Keratinocyte (primary cell): ENCODE measurements around the gene CASZ1. TPM values are rescaled to one million over a fixed set of nuclear protein-coding genes. Genes with fewer than 3 reads are reported as not detected.

Source experiments
- DNase-seq: peaks from one replicate; pipeline ENCODE4 v3.0.0-alpha.2; 2011; ENCODE audit warnings: low read depth, missing footprints, low spot score
- FAIRE-seq: peaks from 2 replicates; lab custom pipeline; 2011; peaks lifted over from hg19 to GRCh38; lab: Jason Lieb, UNC
- H2AFZ ChIP-seq: 2 replicates; pipeline ENCODE4 v1.6.0; 2012; ENCODE audit warnings: low read length, control low read depth, inconsistent platforms; ENCODE audit not compliant: control insufficient read depth
- H3K27ac ChIP-seq: 2 replicates; pipeline ENCODE4 v1.5.1; 2011; ENCODE audit warnings: low read length; ENCODE audit not compliant: control insufficient read depth, insufficient read depth
- H3K27me3 ChIP-seq: 3 replicates; pipeline ENCODE4 v1.6.0; 2011; ENCODE audit warnings: low read length; ENCODE audit not compliant: control insufficient read depth, insufficient read depth; ENCODE audit errors: extremely low read depth
- H3K36me3 ChIP-seq, 2 experiments: 2 replicates in 1 of 2; 3 replicates in 1 of 2; pipeline ENCODE4 v1.5.1; 2011; ENCODE audit warnings: low read length in 2 of 2, mild to moderate bottlenecking in 1 of 2; ENCODE audit not compliant: control insufficient read depth in 2 of 2, insufficient read depth in 2 of 2; ENCODE audit errors: extremely low read depth in 1 of 2
- H3K4me1 ChIP-seq: 3 replicates; pipeline ENCODE4 v1.5.1; 2011; ENCODE audit warnings: low read length; ENCODE audit not compliant: control insufficient read depth, insufficient read depth; ENCODE audit errors: extremely low read depth
- H3K4me2 ChIP-seq: 3 replicates; pipeline ENCODE4 v1.6.0; 2011; ENCODE audit warnings: low read depth, low read length; ENCODE audit not compliant: control insufficient read depth, insufficient read depth; ENCODE audit errors: extremely low read depth
- H3K4me3 ChIP-seq, 3 experiments: fragments of 200-600 bp in 1 of 3; sonication (generic) in 1 of 3; 2 replicates in 2 of 3; 3 replicates in 1 of 3; pipeline ENCODE4 v1.5.1; 2011 to 2016; ENCODE audit warnings: low read length in 3 of 3, mild to moderate bottlenecking in 3 of 3, control low read depth in 2 of 3, inconsistent platforms in 1 of 3, low read depth in 1 of 3, mixed read lengths in 1 of 3, mixed run types in 1 of 3, moderate library complexity in 1 of 3; ENCODE audit not compliant: control insufficient read depth in 2 of 3, insufficient read depth in 2 of 3; ENCODE audit errors: extremely low read depth in 1 of 3
- H3K79me2 ChIP-seq: 2 replicates; pipeline ENCODE4 v1.6.0; 2012; ENCODE audit warnings: low read length; ENCODE audit not compliant: control insufficient read depth, insufficient read depth
- H3K9ac ChIP-seq: 3 replicates; pipeline ENCODE4 v1.6.0; 2011; ENCODE audit warnings: low read length; ENCODE audit not compliant: control insufficient read depth, insufficient read depth; ENCODE audit errors: extremely low read depth
- H3K9me1 ChIP-seq: 3 replicates; pipeline ENCODE4 v1.6.0; 2011; ENCODE audit warnings: low read length; ENCODE audit not compliant: control insufficient read depth, insufficient read depth; ENCODE audit errors: extremely low read depth
- H3K9me3 ChIP-seq: 2 replicates; pipeline ENCODE4 v1.5.1; 2012; ENCODE audit warnings: low read depth, low read length; ENCODE audit not compliant: control insufficient read depth
- H4K20me1 ChIP-seq: 3 replicates; pipeline ENCODE4 v1.6.0; 2011; ENCODE audit warnings: low read length; ENCODE audit not compliant: control insufficient read depth, insufficient read depth; ENCODE audit errors: extremely low read depth
- EZH2 ChIP-seq: IDR thresholded peaks from one replicate; pipeline ENCODE4 v1.6.1; 2012; ENCODE audit warnings: inconsistent platforms, mild to moderate bottlenecking, low read length, moderate library complexity
- dilution Hi-C: fragments of 300-500 bp; cut with MboI; formaldehyde crosslinking; loops from one replicate; pipeline ENCODE4 v1.7.0; 2020; ENCODE audit warnings: low sequenced_read_pairs; ENCODE audit not compliant: extremely low pct_ligation_motif_present
- polyA plus RNA-seq, 5 experiments: library from polyadenylated mRNA; depleted of rRNA in 3 of 5; stranded (reverse) in 3 of 5; stranded (forward) in 1 of 5; unstranded in 1 of 5; fragments of >200 nt; gene quantifications; 1 replicate in 1 of 5; 2 replicates in 3 of 5; 3 replicates in 1 of 5; pipeline versions ENCODE4 v1.2.1 to v1.2.3, GENCODE V29; 2011 to 2012; ENCODE audit warnings: missing spikeins in 2 of 5, low read depth in 1 of 5, low replicate concordance in 1 of 5
- TF ChIP-seq, protein P1 (sequence below), 3 experiments: IDR thresholded peaks in 1 of 3; conservative IDR thresholded peaks in 1 of 3; optimal IDR thresholded peaks in 1 of 3; 2 replicates in 2 of 3; 3 replicates in 1 of 3; pipeline versions ENCODE3 to v1.5.1; 2011; ENCODE audit warnings: low read length in 3 of 3, mild to moderate bottlenecking in 3 of 3, moderate library complexity in 2 of 3, control low read depth in 1 of 3, inconsistent platforms in 1 of 3; ENCODE audit not compliant: insufficient read depth in 2 of 3; ENCODE audit errors: extremely low read depth in 1 of 3

Gene CASZ1
- polyA plus RNA-seq, 1 donor (not counting 4 experiments of a cell fraction or from before 2014, with no cell fraction given), result 2.8 TPM

DNA sequence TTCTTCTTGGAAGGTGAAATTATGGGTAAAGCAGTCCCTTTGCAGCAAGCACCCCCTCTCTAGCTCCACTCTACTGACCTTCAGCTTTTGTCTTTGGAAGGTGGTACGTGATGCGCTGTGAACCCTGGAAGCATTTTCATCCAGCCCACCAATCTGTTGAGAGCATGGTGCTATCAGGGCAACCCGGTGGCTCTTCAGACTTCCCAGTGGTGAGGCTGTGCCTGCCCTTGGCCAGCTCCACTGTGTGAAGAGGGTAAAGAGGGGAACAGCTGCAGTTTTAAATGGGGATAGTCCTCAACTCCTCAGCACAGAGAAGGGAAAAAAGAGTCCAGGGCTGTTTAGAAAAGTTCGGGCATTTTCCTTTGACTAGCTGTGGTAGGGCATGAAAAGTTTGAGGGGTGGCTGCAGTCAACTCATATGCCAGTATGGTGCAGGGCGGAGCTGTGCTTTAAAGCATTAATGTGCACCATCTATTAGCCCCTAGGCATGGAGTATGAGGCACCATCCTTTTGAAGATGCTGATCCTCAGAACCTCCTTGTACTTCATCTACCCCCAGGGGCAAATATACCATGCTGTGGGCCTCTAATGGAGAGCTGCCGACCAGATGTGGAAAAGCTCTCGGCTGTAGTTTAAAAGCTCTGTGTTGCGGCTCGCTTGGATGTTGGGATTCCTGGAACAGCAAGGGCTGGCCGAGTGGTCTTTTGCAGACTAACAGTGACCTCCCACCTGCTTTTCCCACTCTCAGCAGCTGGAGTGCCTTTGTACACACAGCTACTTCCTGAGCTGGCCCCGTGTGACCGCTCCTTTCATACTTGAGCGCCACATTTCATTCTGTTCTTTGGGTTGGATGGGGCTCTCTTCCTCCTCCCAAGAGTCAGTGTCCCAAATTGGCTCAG is 198.7 kb downstream of the CASZ1 start:
- FAIRE-seq, result no peak
- Histone ChIP-seq H3K27ac (no peak overlapping the region), H3K9ac (no peak overlapping the region), H3K4me3 (no peak overlapping the region), H3K79me2 (no peaks in the 10 kb centered on the region), H2AFZ (no peak overlapping the region), H3K4me1 (peaks cover 22% of the 10 kb centered on the region), H3K4me2 (no peak overlapping the region), H4K20me1 (no peaks in the 10 kb centered on the region), H3K36me3 (peaks cover 0 to 3% of the 10 kb centered on the region in 2 experiments), H3K9me3 (no peaks in the 10 kb centered on the region), H3K9me1 (peaks cover 4% of the 10 kb centered on the region), H3K27me3 (no peaks in the 10 kb centered on the region)
- dilution Hi-C loops, result no loop called here
- no peak for TF ChIP-seq EZH2
- TF ChIP-seq, protein P1, sequence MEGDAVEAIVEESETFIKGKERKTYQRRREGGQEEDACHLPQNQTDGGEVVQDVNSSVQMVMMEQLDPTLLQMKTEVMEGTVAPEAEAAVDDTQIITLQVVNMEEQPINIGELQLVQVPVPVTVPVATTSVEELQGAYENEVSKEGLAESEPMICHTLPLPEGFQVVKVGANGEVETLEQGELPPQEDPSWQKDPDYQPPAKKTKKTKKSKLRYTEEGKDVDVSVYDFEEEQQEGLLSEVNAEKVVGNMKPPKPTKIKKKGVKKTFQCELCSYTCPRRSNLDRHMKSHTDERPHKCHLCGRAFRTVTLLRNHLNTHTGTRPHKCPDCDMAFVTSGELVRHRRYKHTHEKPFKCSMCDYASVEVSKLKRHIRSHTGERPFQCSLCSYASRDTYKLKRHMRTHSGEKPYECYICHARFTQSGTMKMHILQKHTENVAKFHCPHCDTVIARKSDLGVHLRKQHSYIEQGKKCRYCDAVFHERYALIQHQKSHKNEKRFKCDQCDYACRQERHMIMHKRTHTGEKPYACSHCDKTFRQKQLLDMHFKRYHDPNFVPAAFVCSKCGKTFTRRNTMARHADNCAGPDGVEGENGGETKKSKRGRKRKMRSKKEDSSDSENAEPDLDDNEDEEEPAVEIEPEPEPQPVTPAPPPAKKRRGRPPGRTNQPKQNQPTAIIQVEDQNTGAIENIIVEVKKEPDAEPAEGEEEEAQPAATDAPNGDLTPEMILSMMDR (optimal IDR thresholded peaks at IDR 0.05 in 1 of 3, IDR thresholded peaks at IDR 0.05 in 1 of 3, conservative IDR thresholded peaks at IDR 0.05 in 1 of 3; ENCODE audit: extremely low read depth in 1 of 3, insufficient read depth in 2 of 3, low read length in 3 of 3), result no peak
- DNase-seq, result no peak

DNA sequence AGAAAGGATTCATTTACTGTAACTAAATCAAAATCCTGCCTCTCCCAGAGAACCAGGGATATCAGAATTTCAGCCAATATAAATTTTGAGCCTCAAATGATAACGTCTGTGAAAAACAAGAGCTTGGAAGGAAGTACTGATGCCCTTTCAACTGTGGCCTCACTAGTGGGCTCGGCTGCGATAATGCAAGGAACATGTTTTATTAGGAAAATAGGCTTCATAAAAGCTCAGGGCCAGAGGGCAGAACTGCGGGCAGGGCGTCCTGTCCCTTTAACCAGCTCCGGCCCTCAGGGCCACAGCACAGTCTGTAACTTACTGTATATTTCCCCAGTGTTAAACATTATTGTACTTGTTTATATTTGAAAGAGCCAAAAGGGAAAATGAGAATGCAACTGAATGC is 199.7 kb downstream of the CASZ1 start:
- H3K4me1 ChIP-seq, result peaks cover 15% of the 10 kb centered on the region
- dilution Hi-C loops, result no loop called here
- no peak overlapping the region for H2AFZ ChIP-seq
- DNase-seq (no peak), FAIRE-seq (no peak)
- TF ChIP-seq, protein P1 (optimal IDR thresholded peaks at IDR 0.05 in 1 of 3, IDR thresholded peaks at IDR 0.05 in 1 of 3, conservative IDR thresholded peaks at IDR 0.05 in 1 of 3; ENCODE audit: extremely low read depth in 1 of 3, insufficient read depth in 2 of 3, low read length in 3 of 3), result no peak
- TF ChIP-seq EZH2, result no peak
- no peaks in the 10 kb centered on the region for H3K9me3 ChIP-seq
- H3K27me3 ChIP-seq, result no peaks in the 10 kb centered on the region
- no peaks in the 10 kb centered on the region for H3K79me2 ChIP-seq
- H3K9me1 ChIP-seq, result peaks cover 4% of the 10 kb centered on the region
- no peak overlapping the region for H3K27ac ChIP-seq
- peaks cover 0 to 3% of the 10 kb centered on the region in 2 experiments for H3K36me3 ChIP-seq
- H4K20me1 ChIP-seq, result no peaks in the 10 kb centered on the region
- no peak overlapping the region for H3K9ac ChIP-seq
- H3K4me3 ChIP-seq, result no peak overlapping the region
- no peak overlapping the region for H3K4me2 ChIP-seq
